SK-N-SH (cell line): ENCODE measurements around the gene IL1RL2. TPM values are rescaled to one million over a fixed set of nuclear protein-coding genes. Genes with fewer than 3 reads are reported as not detected.

Experiments
- CTCF ChIA-PET: fragments of 300-600, 350-600 bp; formaldehyde crosslinking; extraction: SDS; loops from one replicate; lab custom pipeline; 2021; lab: Yijun Ruan, JAX
- POLR2A ChIA-PET: fragments of 350-600 bp; sonication (Branson Sonifier 250); formaldehyde crosslinking; extraction: SDS; loops from one replicate; lab custom pipeline; 2020; ENCODE audit warnings: antibody characterized with exemption, inconsistent platforms; lab: Yijun Ruan, JAX
- DNase-seq: peaks from one replicate; pipeline ENCODE4 v3.0.0; 2012
- H2AFZ ChIP-seq: fragments of 200-600 bp; sonication (generic); 2 replicates; pipeline ENCODE4 v1.8.1; 2016; ENCODE audit warnings: antibody characterized with exemption, mild to moderate bottlenecking, low read depth
- H3F3A ChIP-seq: fragments of 200-600 bp; sonication (generic); replicated peaks from 2 replicates; pipeline ENCODE3; 2016; ENCODE audit warnings: antibody characterized with exemption, mild to moderate bottlenecking; ENCODE audit not compliant: insufficient read depth
- H3K27ac ChIP-seq, 2 experiments: fragments of 200-500 bp in 1 of 2; fragments of 200-600 bp in 1 of 2; sonication (Bioruptor generic) in 1 of 2; sonication (generic), shearing (Covaris generic) in 1 of 2; 2 replicates each; pipeline versions ENCODE4 v1.5.1 to v1.6.1; 2014 to 2016; ENCODE audit warnings: low read depth in 2 of 2, inconsistent platforms in 1 of 2, low read length in 1 of 2, mild to moderate bottlenecking in 1 of 2, mixed read lengths in 1 of 2
- H3K27me3 ChIP-seq: fragments of 200-600 bp; sonication (generic), shearing (Covaris generic); 2 replicates; pipeline ENCODE4 v1.6.1; 2016; ENCODE audit warnings: mixed run types; ENCODE audit not compliant: insufficient read depth
- H3K36me3 ChIP-seq, 2 experiments: fragments of 200-500 bp in 1 of 2; fragments of 200-600 bp in 1 of 2; sonication (Bioruptor generic) in 1 of 2; sonication (generic) in 1 of 2; replicated peaks in 1 of 2; 2 replicates each; pipeline versions ENCODE3 to v1.5.1; 2014 to 2016; ENCODE audit warnings: low read length in 1 of 2, mild to moderate bottlenecking in 1 of 2; ENCODE audit not compliant: insufficient read depth in 2 of 2, control insufficient read depth in 1 of 2
- H3K4me1 ChIP-seq, 2 experiments: fragments of 200-500 bp in 1 of 2; fragments of 200-600 bp in 1 of 2; sonication (Bioruptor generic) in 1 of 2; sonication (generic), shearing (Covaris generic) in 1 of 2; 2 replicates each; pipeline versions ENCODE4 v1.5.1 to v1.6.1; 2014 to 2016; ENCODE audit warnings: low read depth in 1 of 2, low read length in 1 of 2, mixed run types in 1 of 2; ENCODE audit not compliant: insufficient read depth in 2 of 2, control insufficient read depth in 1 of 2
- H3K4me2 ChIP-seq: fragments of 200-600 bp; sonication (generic), shearing (Covaris generic); 2 replicates; pipeline ENCODE4 v1.6.1; 2017; ENCODE audit warnings: mixed run types
- H3K4me3 ChIP-seq, 2 experiments: fragments of 200-500 bp in 1 of 2; fragments of 200-600 bp in 1 of 2; sonication (Bioruptor generic) in 1 of 2; sonication (generic), shearing (Covaris generic) in 1 of 2; 2 replicates each; pipeline versions ENCODE4 v1.5.1 to v1.8.1; 2014 to 2016; ENCODE audit warnings: low read depth in 2 of 2, inconsistent platforms in 1 of 2, low read length in 1 of 2, mild to moderate bottlenecking in 1 of 2, mixed read lengths in 1 of 2, moderate library complexity in 1 of 2
- H3K79me2 ChIP-seq: fragments of 200-600 bp; sonication (generic); 2 replicates; pipeline ENCODE4 v1.8.1; 2017; ENCODE audit warnings: mild to moderate bottlenecking; ENCODE audit not compliant: insufficient read depth
- H3K9ac ChIP-seq: fragments of 200-600 bp; sonication (generic); 2 replicates; pipeline ENCODE4 v1.6.1; 2017; ENCODE audit warnings: mixed run types
- H3K9me2 ChIP-seq: fragments of 200-600 bp; sonication (generic); 2 replicates; pipeline ENCODE4 v1.6.1; 2017; ENCODE audit warnings: mixed run types
- H3K9me3 ChIP-seq: fragments of 200-600 bp; sonication (generic); 2 replicates; pipeline ENCODE4 v1.6.1; 2017; ENCODE audit warnings: mixed run types, mild to moderate bottlenecking, moderate library complexity
- H4K20me1 ChIP-seq: fragments of 200-600 bp; sonication (generic); 2 replicates; pipeline ENCODE4 v1.6.1; 2017; ENCODE audit warnings: mild to moderate bottlenecking, mixed run types; ENCODE audit not compliant: insufficient read depth
- NFIC ChIP-seq: IDR thresholded peaks from 2 replicates; pipeline ENCODE4 v1.4.0; 2012; ENCODE audit warnings: borderline replicate concordance
- NRF1 ChIP-seq: IDR thresholded peaks from 2 replicates; pipeline ENCODE4 v1.6.1; 2012; ENCODE audit warnings: low read depth, mild to moderate bottlenecking, low read length
- POLR2AphosphoS5 ChIP-seq: IDR thresholded peaks from 2 replicates; pipeline ENCODE4 v1.6.1; 2012; ENCODE audit warnings: low read depth, low read length
- TAF1 ChIP-seq: IDR thresholded peaks from 2 replicates; pipeline ENCODE4 v1.6.1; 2012; ENCODE audit warnings: low read depth, mild to moderate bottlenecking, low read length, moderate library complexity, borderline replicate concordance
- TCF12 ChIP-seq: IDR thresholded peaks from 2 replicates; pipeline ENCODE4 v1.4.0; 2012
- WGBS: methylation state at CpG from one replicate; pipeline ENCODE4 v1.1.6; 2017; ENCODE audit warnings: low lambda C conversion rate; 5-methylcytosine and 5-hydroxymethylcytosine counted together
- polyA plus RNA-seq, 3 experiments: library from polyadenylated mRNA; depleted of rRNA; stranded (reverse); fragments of >200 nt; gene quantifications; 2 replicates each; pipeline ENCODE4 v1.2.3, GENCODE V29; 2012
- TF ChIP-seq, protein P1 (sequence below): fragments of 150-350 bp; IDR thresholded peaks from 2 replicates; pipeline ENCODE4 v1.6.1; 2016; ENCODE audit warnings: mild to moderate bottlenecking, low read depth, low read length
- TF ChIP-seq, protein P2 (sequence below): fragments of 200-600 bp; sonication (generic); IDR thresholded peaks from 2 replicates; pipeline ENCODE4 v1.6.1; 2017; ENCODE audit warnings: antibody characterized with exemption, mild to moderate bottlenecking, moderate library complexity

Gene IL1RL2
- polyA plus RNA-seq, 1 of the 3 experiments (the other 2 are of a cell fraction), result 0.05 TPM

DNA sequence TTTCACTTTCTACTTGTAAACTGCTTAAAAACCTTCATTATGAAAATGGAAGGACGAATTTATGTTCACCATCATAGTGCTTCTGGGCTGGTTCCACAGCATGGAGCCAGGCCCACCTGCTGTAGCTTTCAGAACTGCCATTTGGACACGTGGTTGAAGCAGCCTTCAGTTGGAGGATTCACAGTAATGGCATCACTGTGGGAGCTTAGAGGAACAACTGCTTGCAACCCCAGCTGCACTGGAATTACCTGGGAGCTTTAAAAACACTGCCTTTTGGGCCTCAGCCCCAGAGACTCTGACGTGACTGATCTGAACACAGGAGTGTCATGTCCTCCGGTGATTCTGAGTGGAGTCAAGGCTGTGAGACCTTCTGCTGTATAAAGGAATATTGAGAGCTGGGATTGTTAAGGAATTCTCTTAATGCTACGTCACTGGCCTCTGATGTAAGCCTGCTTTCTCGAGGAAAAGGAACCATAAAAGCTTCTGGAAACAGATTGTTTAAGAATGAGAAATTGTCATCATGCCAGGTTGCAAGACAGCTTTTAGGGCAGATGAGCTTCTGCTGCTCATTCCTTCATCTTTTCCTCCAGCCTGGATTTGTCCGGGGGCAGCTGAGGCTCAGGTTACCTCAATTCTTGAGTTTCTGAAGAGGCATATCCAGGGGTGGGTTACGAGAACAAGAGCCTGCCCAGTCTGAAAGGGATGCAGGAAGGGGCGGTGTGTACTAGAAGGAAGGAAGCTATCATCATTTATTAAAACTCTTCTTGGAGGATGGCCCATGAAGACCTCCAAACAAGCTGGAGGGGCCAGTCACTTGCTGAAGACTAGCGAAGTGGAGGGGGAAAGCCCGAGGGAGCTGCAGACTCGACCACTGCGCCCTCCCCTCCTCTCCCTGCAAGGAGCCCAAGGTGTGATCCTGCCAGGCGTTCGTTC is 45.5 kb upstream of the IL1RL2 start:
- no peaks in the 10 kb centered on the region for H3F3A ChIP-seq
- peaks cover 0 to 10% of the 10 kb centered on the region in 2 experiments for H3K36me3 ChIP-seq
- no peak for DNase-seq
- peak overlapping the region; percentile 81; the same call in 1 of the 2 replicates for H3K9ac ChIP-seq
- peaks cover 0 to 15% of the 10 kb centered on the region in 2 experiments; a peak in 2 of 4 replicates for H3K4me1 ChIP-seq
- H3K4me2 ChIP-seq, result peak overlapping the region; percentile 95
- TF ChIP-seq POLR2AphosphoS5 (no peak), NFIC (peak; percentile 31; the same call in 1 of the 2 replicates), TCF12 (peak; percentile 29; the same call in 1 of the 2 replicates)
- TF ChIP-seq, protein P1, sequence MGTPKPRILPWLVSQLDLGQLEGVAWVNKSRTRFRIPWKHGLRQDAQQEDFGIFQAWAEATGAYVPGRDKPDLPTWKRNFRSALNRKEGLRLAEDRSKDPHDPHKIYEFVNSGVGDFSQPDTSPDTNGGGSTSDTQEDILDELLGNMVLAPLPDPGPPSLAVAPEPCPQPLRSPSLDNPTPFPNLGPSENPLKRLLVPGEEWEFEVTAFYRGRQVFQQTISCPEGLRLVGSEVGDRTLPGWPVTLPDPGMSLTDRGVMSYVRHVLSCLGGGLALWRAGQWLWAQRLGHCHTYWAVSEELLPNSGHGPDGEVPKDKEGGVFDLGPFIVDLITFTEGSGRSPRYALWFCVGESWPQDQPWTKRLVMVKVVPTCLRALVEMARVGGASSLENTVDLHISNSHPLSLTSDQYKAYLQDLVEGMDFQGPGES, result no peak
- no peaks in the 10 kb centered on the region for H3K9me3 ChIP-seq
- peak overlapping the region in 1 of 2 experiments; percentile 73; a peak in 2 of 4 replicates for H3K27ac ChIP-seq
- H4K20me1 ChIP-seq, result no peaks in the 10 kb centered on the region
- no peaks in the 10 kb centered on the region for H3K9me2 ChIP-seq
- CTCF ChIA-PET, result interaction anchor here (1.1 to 1.9 kb wide), 3 partner anchors 9 to 121 kb away, joined by 4 to 9 read pairs (median 8); no protein-coding TSS in a partner anchor
- 47% methylated on average over 13 of the region's 15 CpGs for WGBS
- POLR2A ChIA-PET, result no interaction called here
- H3K27me3 ChIP-seq, result no peaks in the 10 kb centered on the region
- H3K79me2 ChIP-seq, result peaks cover 6% of the 10 kb centered on the region; the same call in 1 of the 2 replicates
- H2AFZ ChIP-seq, result peak overlapping the region; percentile 50
- H3K4me3 ChIP-seq, result no peak overlapping the region

DNA sequence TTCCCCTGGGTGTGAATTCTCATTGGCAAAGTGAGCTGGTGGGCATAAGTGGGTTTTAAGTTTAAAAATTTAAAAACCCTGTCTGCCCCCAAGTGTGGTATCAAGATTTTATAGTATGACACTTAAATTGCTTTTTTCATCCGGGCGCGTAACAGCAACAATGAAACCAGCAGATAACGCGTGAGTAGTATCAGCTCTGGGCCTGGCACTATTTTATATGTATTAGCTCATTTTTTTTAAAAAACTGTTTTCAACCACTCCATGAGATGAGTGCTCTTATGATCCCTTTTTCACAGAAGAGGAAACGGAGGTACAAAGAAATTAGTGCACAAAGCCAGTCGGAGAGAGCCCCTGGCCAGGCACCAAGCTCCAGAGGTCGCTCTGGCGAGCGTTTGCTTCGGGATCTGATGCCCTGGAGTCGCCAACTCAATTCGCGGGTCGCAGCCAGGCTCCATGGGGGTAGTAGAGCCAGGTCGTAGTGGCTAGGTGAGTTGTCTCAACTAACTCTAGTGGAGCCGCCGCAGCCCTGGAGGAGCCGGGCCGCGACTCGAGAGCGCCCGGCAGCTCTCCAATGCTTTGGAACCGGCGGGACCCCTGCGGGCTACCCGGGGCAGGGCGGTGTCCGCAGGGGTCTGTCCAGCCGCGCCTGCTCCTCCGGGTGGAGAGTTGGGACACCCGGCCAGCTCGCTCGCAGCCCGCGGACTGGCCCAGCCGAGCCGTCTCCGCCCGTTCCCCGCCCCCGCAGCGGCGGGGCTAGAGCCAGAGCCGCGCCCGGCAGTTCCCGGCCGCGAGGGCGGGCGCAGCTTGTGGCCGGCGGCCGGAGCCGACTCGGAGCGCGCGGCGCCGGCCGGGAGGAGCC is 44.6 kb upstream of the IL1RL2 start, which contains the start of gene IL1R1:
Gene IL1R1, plus strand, starts transcription at position 777 of the 859 bp plus-strand sequence. CDS start 14,979 bp downstream, outside the sequence.
- peak; percentile 65 for DNase-seq

More for the DNA sequence above, 44.6 kb upstream of the IL1RL2 start, which contains the start of gene IL1R1:
- Histone ChIP-seq H3K9me3 (no peaks in the 10 kb centered on the region), H3K4me1 (peaks cover 0 to 15% of the 10 kb centered on the region in 2 experiments; a peak in 2 of 4 replicates), H3K79me2 (peaks cover 6% of the 10 kb centered on the region; the same call in 1 of the 2 replicates), H3K4me3 (peak within 1 kb of the TSS; percentile 58 to 72), H3K27ac (peak within 1 kb of the TSS in 1 of 2 experiments; percentile 73; a peak in 2 of 4 replicates), H3K9ac (peak within 1 kb of the TSS; percentile 81), H3K9me2 (no peaks in the 10 kb centered on the region), H3F3A (no peaks in the 10 kb centered on the region), H3K36me3 (peaks cover 0 to 10% of the 10 kb centered on the region in 2 experiments), H3K4me2 (peak within 1 kb of the TSS; percentile 95), H2AFZ (peak within 1 kb of the TSS; percentile 89; the same call in 1 of the 2 replicates), H3K27me3 (no peaks in the 10 kb centered on the region), H4K20me1 (no peaks in the 10 kb centered on the region)
- TF ChIP-seq NRF1, result peak; percentile 2; the same call in 1 of the 2 replicates
- peak; percentile 57 for TF ChIP-seq TAF1
- TF ChIP-seq, protein P2, sequence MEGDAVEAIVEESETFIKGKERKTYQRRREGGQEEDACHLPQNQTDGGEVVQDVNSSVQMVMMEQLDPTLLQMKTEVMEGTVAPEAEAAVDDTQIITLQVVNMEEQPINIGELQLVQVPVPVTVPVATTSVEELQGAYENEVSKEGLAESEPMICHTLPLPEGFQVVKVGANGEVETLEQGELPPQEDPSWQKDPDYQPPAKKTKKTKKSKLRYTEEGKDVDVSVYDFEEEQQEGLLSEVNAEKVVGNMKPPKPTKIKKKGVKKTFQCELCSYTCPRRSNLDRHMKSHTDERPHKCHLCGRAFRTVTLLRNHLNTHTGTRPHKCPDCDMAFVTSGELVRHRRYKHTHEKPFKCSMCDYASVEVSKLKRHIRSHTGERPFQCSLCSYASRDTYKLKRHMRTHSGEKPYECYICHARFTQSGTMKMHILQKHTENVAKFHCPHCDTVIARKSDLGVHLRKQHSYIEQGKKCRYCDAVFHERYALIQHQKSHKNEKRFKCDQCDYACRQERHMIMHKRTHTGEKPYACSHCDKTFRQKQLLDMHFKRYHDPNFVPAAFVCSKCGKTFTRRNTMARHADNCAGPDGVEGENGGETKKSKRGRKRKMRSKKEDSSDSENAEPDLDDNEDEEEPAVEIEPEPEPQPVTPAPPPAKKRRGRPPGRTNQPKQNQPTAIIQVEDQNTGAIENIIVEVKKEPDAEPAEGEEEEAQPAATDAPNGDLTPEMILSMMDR, result no peak
- 29% methylated on average over 16 of the region's 65 CpGs for WGBS
- ChIA-PET CTCF (interaction anchor here (1.1 to 1.9 kb wide), 3 partner anchors 8 to 122 kb away, joined by 4 to 9 read pairs (median 8); no protein-coding TSS in a partner anchor), POLR2A (no interaction called here)
